H1 (cell line): ENCODE results near the gene CRISPLD2. TPM values are rescaled to one million over a fixed set of nuclear protein-coding genes. Genes with fewer than 3 reads are reported as not detected.

ENCODE experiments used
- CTCF ChIA-PET: fragments of 300-600 bp; sonication (Branson Sonifier 250); formaldehyde crosslinking; loops from one replicate; lab custom pipeline; 2021; ENCODE audit not compliant: partially characterized antibody; lab: Charles Lee
- POLR2A ChIA-PET: fragments of 300-600 bp; sonication (Branson Sonifier 250); formaldehyde crosslinking; loops from one replicate; lab custom pipeline; 2021; ENCODE audit warnings: inconsistent platforms; ENCODE audit not compliant: partially characterized antibody; lab: Charles Lee
- DNase-seq, 2 experiments: peaks; one replicate each; pipeline versions ENCODE4 v3.0.0 to v3.0.0-alpha.2; 2010 to 2022; ENCODE audit warnings: low spot score in 2 of 2, low read depth in 1 of 2, mixed read lengths in 1 of 2
- FAIRE-seq: peaks from 2 replicates; lab custom pipeline; 2011; peaks lifted over from hg19 to GRCh38; lab: Jason Lieb, UNC
- H2AFZ ChIP-seq: 2 replicates; pipeline ENCODE4 v1.8.1; 2012; ENCODE audit warnings: low read length, inconsistent platforms
- H2AK5ac ChIP-seq: 2 replicates; pipeline ENCODE4 v1.6.1; 2013; ENCODE audit warnings: low read depth, low read length
- H2BK120ac ChIP-seq: replicated peaks from 2 replicates; pipeline ENCODE3; 2013; ENCODE audit warnings: low read depth, low read length, inconsistent platforms
- H2BK12ac ChIP-seq: 2 replicates; pipeline ENCODE4 v1.6.1; 2013; ENCODE audit warnings: low read depth, low read length
- H2BK15ac ChIP-seq: 2 replicates; pipeline ENCODE4 v1.6.1; 2013; ENCODE audit warnings: low read length
- H2BK20ac ChIP-seq: 2 replicates; pipeline ENCODE4 v1.6.1; 2013; ENCODE audit warnings: low read length
- H2BK5ac ChIP-seq: 2 replicates; pipeline ENCODE4 v1.6.1; 2013; ENCODE audit warnings: low read depth, low read length
- H3K14ac ChIP-seq: 2 replicates; pipeline ENCODE4 v1.6.1; 2013; ENCODE audit warnings: inconsistent platforms; ENCODE audit not compliant: insufficient read length
- H3K18ac ChIP-seq: 2 replicates; pipeline ENCODE4 v1.6.1; 2013; ENCODE audit warnings: low read length; ENCODE audit errors: extremely low read depth
- H3K23ac ChIP-seq: 2 replicates; pipeline ENCODE4 v1.6.1; 2013; ENCODE audit warnings: inconsistent platforms; ENCODE audit not compliant: insufficient read length
- H3K23me2 ChIP-seq: 2 replicates; pipeline ENCODE4 v1.6.1; 2013; ENCODE audit warnings: low read depth, low read length
- H3K27ac ChIP-seq: 2 replicates; pipeline ENCODE4 v1.6.1; 2011; ENCODE audit warnings: low read depth, low read length, inconsistent platforms
- H3K27me3 ChIP-seq, 4 experiments: replicated peaks in 1 of 4; 1 replicate in 1 of 4; 2 replicates in 3 of 4; pipeline versions ENCODE4 v1.6.1 to v1.8.1; 2011 to 2013; ENCODE audit warnings: low read length in 3 of 4, mild to moderate bottlenecking in 3 of 4, inconsistent platforms in 2 of 4, mixed read lengths in 2 of 4, moderate library complexity in 1 of 4; ENCODE audit not compliant: control insufficient read depth in 3 of 4, insufficient read depth in 3 of 4; ENCODE audit errors: extremely low read depth in 1 of 4
- H3K36me3 ChIP-seq, 4 experiments: 2 replicates each; pipeline versions ENCODE4 v1.6.1 to v1.8.1; 2011 to 2013; ENCODE audit warnings: mild to moderate bottlenecking in 4 of 4, low read length in 3 of 4, moderate library complexity in 2 of 4, control low read depth in 1 of 4, inconsistent platforms in 1 of 4; ENCODE audit not compliant: insufficient read depth in 4 of 4, control insufficient read depth in 2 of 4
- H3K4ac ChIP-seq: replicated peaks from 2 replicates; pipeline ENCODE3; 2013; ENCODE audit warnings: low read length, low read depth, mixed read lengths, inconsistent platforms; ENCODE audit not compliant: insufficient read length
- H3K4me1 ChIP-seq, 4 experiments: replicated peaks in 1 of 4; 1 replicate in 1 of 4; 2 replicates in 3 of 4; pipeline versions ENCODE4 v1.6.1 to v1.8.1; 2011 to 2013; ENCODE audit warnings: low read length in 3 of 4, inconsistent platforms in 2 of 4, mixed read lengths in 1 of 4; ENCODE audit not compliant: insufficient read depth in 4 of 4, control insufficient read depth in 3 of 4
- H3K4me2 ChIP-seq, 2 experiments: 2 replicates each; pipeline versions ENCODE4 v1.6.1 to v1.8.1; 2011 to 2013; ENCODE audit warnings: low read depth in 2 of 2, low read length in 2 of 2, control low read depth in 1 of 2, inconsistent platforms in 1 of 2, mild to moderate bottlenecking in 1 of 2; ENCODE audit not compliant: insufficient read depth in 1 of 2
- H3K4me3 ChIP-seq, 4 experiments: fragments of 200-600, 300-600 bp in 1 of 4; sonication (generic), shearing (Covaris generic), sonication (Bioruptor Twin) in 1 of 4; 2 replicates each; pipeline versions ENCODE4 v1.5.1 to v1.8.1; 2011 to 2016; ENCODE audit warnings: low read length in 4 of 4, low read depth in 3 of 4, control low read depth in 2 of 4, inconsistent platforms in 2 of 4, mild to moderate bottlenecking in 2 of 4, mixed read lengths in 1 of 4, moderate library complexity in 1 of 4; ENCODE audit not compliant: insufficient read depth in 2 of 4; ENCODE audit errors: extremely low read depth in 1 of 4
- H3K56ac ChIP-seq: replicated peaks from 2 replicates; pipeline ENCODE3; 2013; ENCODE audit warnings: low read depth, mild to moderate bottlenecking, mixed read lengths, low read length, inconsistent platforms; ENCODE audit not compliant: insufficient read length
- H3K79me1 ChIP-seq: 2 replicates; pipeline ENCODE4 v1.6.1; 2013; ENCODE audit warnings: low read depth, low read length, control low read depth
- H3K79me2 ChIP-seq, 2 experiments: 2 replicates each; pipeline versions ENCODE4 v1.6.1 to v1.8.1; 2012 to 2013; ENCODE audit warnings: low read length in 2 of 2, mild to moderate bottlenecking in 2 of 2, inconsistent platforms in 1 of 2; ENCODE audit not compliant: insufficient read depth in 2 of 2, control insufficient read depth in 1 of 2
- H3K9ac ChIP-seq, 4 experiments: replicated peaks in 1 of 4; 1 replicate in 1 of 4; 2 replicates in 3 of 4; pipeline versions ENCODE4 v1.6.1 to v1.8.1; 2011 to 2013; ENCODE audit warnings: low read depth in 3 of 4, low read length in 3 of 4, control low read depth in 2 of 4, mild to moderate bottlenecking in 2 of 4, moderate library complexity in 2 of 4, inconsistent platforms in 1 of 4; ENCODE audit errors: extremely low read depth in 1 of 4
- H3K9me3 ChIP-seq, 2 experiments: 2 replicates each; pipeline versions ENCODE4 v1.6.1 to v1.8.1; 2012 to 2013; ENCODE audit warnings: mild to moderate bottlenecking in 2 of 2, moderate library complexity in 2 of 2, control low read depth in 1 of 2, inconsistent platforms in 1 of 2, low read depth in 1 of 2, low read length in 1 of 2, mixed read lengths in 1 of 2; ENCODE audit not compliant: insufficient read depth in 2 of 2
- H4K20me1 ChIP-seq, 2 experiments: replicated peaks in 1 of 2; 2 replicates each; pipeline versions ENCODE3 to v1.8.1; 2011 to 2013; ENCODE audit warnings: inconsistent platforms in 2 of 2, low read length in 2 of 2, mild to moderate bottlenecking in 1 of 2; ENCODE audit not compliant: insufficient read depth in 2 of 2, control insufficient read depth in 1 of 2
- H4K5ac ChIP-seq: 2 replicates; pipeline ENCODE4 v1.6.1; 2013; ENCODE audit warnings: low read length, low read depth, mixed read lengths, inconsistent platforms; ENCODE audit not compliant: insufficient read length
- H4K8ac ChIP-seq: 2 replicates; pipeline ENCODE4 v1.8.0; 2013; ENCODE audit warnings: mild to moderate bottlenecking, moderate library complexity, low read length, inconsistent platforms; ENCODE audit not compliant: insufficient read depth; ENCODE audit errors: extremely low read depth
- H4K91ac ChIP-seq: replicated peaks from 2 replicates; pipeline ENCODE3; 2013; ENCODE audit warnings: low read length, mixed read lengths, inconsistent platforms; ENCODE audit not compliant: insufficient read length
- CTBP2 ChIP-seq: IDR thresholded peaks from 2 replicates; pipeline ENCODE4 v1.7.0; 2011; ENCODE audit warnings: borderline replicate concordance, mild to moderate bottlenecking, moderate library complexity, mixed read lengths, low read length; ENCODE audit not compliant: insufficient read depth, insufficient read length
- JUN ChIP-seq: IDR thresholded peaks from 2 replicates; pipeline ENCODE4 v1.6.1; 2011; ENCODE audit warnings: low read depth, mild to moderate bottlenecking, improper control_type of control experiment, low read length
- JUND ChIP-seq: IDR thresholded peaks from 2 replicates; pipeline ENCODE4 v1.6.1; 2011; ENCODE audit warnings: mild to moderate bottlenecking, improper control_type of control experiment, low read length
- SP4 ChIP-seq: IDR thresholded peaks from 2 replicates; pipeline ENCODE4 v1.6.1; 2012; ENCODE audit warnings: low read length, inconsistent platforms
- TAF1 ChIP-seq: IDR thresholded peaks from 2 replicates; pipeline ENCODE4 v1.6.1; 2011; ENCODE audit warnings: mild to moderate bottlenecking, low read depth, low read length
- TBP ChIP-seq: IDR thresholded peaks from 2 replicates; pipeline ENCODE4 v1.6.1; 2011; ENCODE audit warnings: low read depth, low read length, improper control_type of control experiment
- ZNF274 ChIP-seq: IDR thresholded peaks from 2 replicates; pipeline ENCODE4 v1.7.0; 2012; ENCODE audit warnings: low read length, borderline replicate concordance; ENCODE audit errors: extremely low read depth
- WGBS, 2 experiments: shearing (Covaris generic) in 1 of 2; methylation state at CpG; one replicate each; pipeline versions ENCODE4 v1.1.6 to v1.1.7; 2013 to 2015; ENCODE audit warnings: low lambda C conversion rate in 2 of 2, mixed read lengths in 2 of 2, inconsistent platforms in 1 of 2, low coverage in 1 of 2, missing lambda C conversion rate in 1 of 2; ENCODE audit not compliant: insufficient replicate concordance in 2 of 2, insufficient coverage in 1 of 2, insufficient read length in 1 of 2; ENCODE audit errors: extremely low coverage in 1 of 2, missing lambda C conversion rate in 1 of 2; 5-methylcytosine and 5-hydroxymethylcytosine counted together
- polyA plus RNA-seq, 7 experiments: library from polyadenylated mRNA; depleted of rRNA in 3 of 7; stranded (reverse) in 5 of 7; unstranded in 2 of 7; fragments of >200 nt in 5 of 7; fragments of 200-250 nt in 2 of 7; gene quantifications; 1 replicate in 5 of 7; 2 replicates in 1 of 7; 4 replicates in 1 of 7; pipeline versions ENCODE4 v1.2.1 to v1.2.3, GENCODE V29; 2011 to 2013; ENCODE audit warnings: missing spikeins in 2 of 7, mixed read lengths in 2 of 7
- total RNA-seq: library from RNA; stranded (reverse); fragmentation: NEBNext Ultra II Directional; extraction: Animal tissue kit (Norgen Biotek cat#: 25700); gene quantifications from 2 replicates; pipeline ENCODE4 v1.2.1, GENCODE V29; 2021

CRISPLD2 gene
- total and polyA plus RNA-seq, 2 of the 8 experiments (the other 6 are each of a cell fraction or from before 2014, with no cell fraction given) = 2.7 to 5.1 TPM

DNA sequence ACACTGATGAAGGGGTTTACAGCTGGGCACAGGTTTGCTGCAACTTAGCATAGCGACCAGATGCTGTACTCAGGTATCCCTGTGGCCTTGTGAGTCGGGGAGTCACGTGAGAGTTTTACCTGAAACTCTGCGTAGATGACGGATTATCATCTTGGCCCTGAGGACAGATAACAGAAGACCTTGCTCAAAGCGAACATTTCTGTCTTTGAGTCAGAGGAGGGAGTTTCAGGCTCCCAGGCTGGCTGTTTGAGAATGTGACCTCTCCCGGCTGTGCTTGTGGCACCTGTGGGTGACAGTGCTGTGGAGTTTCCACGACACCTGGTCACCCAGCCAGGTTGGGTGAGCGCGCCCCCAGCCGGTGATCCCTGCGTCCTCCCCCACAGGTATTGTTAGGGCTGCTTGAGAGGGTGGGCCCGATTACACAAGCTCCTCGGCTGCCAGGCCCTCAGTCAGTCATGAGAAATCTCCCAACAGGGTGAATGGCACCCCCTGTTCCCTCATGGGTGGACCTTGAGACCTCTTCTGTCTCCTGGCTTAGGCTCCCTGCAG is 44.4 kb upstream of the CRISPLD2 start:
- Histone ChIP-seq H4K5ac (no peak overlapping the region), H4K8ac (no peak overlapping the region), H3K4me2 (no peak overlapping the region), H2BK15ac (no peak overlapping the region), H3K27me3 (no peaks in the 10 kb centered on the region), H3K4me1 (no peaks in the 10 kb centered on the region), H3K79me1 (no peaks in the 10 kb centered on the region; the same call in 1 of the 2 replicates), H2BK20ac (no peak overlapping the region), H2BK120ac (no peak overlapping the region), H3K4me3 (no peak overlapping the region), H4K91ac (no peak overlapping the region), H2BK12ac (no peak overlapping the region), H2BK5ac (no peak overlapping the region), H3K23me2 (no peaks in the 10 kb centered on the region), H3K36me3 (peaks cover 14 to 65% (median 47%) of the 10 kb centered on the region in 4 experiments), H2AFZ (no peak overlapping the region), H3K9ac (no peak overlapping the region), H3K79me2 (peaks cover 0 to 4% of the 10 kb centered on the region in 2 experiments; a peak in 1 of 4 replicates), H3K14ac (no peak overlapping the region), H2AK5ac (no peak overlapping the region), H3K23ac (no peak overlapping the region), H3K56ac (no peak overlapping the region), H4K20me1 (peaks cover 3 to 4% of the 10 kb centered on the region in 2 experiments), H3K4ac (no peak overlapping the region), H3K27ac (no peak overlapping the region; the same call in 1 of the 2 replicates), H3K9me3 (no peaks in the 10 kb centered on the region), H3K18ac (no peak overlapping the region)
- FAIRE-seq (no peak), DNase-seq (no peak)
- no peak for TF ChIP-seq SP4
- no peak for TF ChIP-seq TBP
- no peak for TF ChIP-seq TAF1
- no peak for TF ChIP-seq JUND
- TF ChIP-seq JUN = no peak
- no peak for TF ChIP-seq ZNF274
- no peak for TF ChIP-seq CTBP2
- POLR2A ChIA-PET = no interaction called here
- 96% methylated on average over 14 of the region's 14 CpGs; no CpG with 5 or more reads in 1 of the 2 experiments for WGBS, 2 experiments
- CTCF ChIA-PET = interaction anchor here (0.6 to 2.1 kb wide), 4 partner anchors 22 to 196 kb away, joined by 3 to 8 read pairs (median 4); no protein-coding TSS in a partner anchor
